K562 (cell line): Measurements from ENCODE around the gene KAZN. TPM values are rescaled to one million over a fixed set of nuclear protein-coding genes. Genes with fewer than 3 reads are reported as not detected.

Source experiments
- ATAC-seq: fragments of 200-7000 bp; cut with Tn5 transposase; 3 replicates; pipeline ENCODE4 v1.9.1; 2020; ENCODE audit warnings: moderate library complexity
- BruUV-seq: library from RNA; stranded (reverse); fragments of 400-500 nt; replicated peaks from 2 replicates; lab custom pipeline; 2021; lab: Mats Ljungman, UMichigan
- CTCF ChIA-PET: fragments of 300-600 bp; formaldehyde crosslinking; extraction: SDS; loops from one replicate; lab custom pipeline; 2021; ENCODE audit warnings: low intra/inter-chr PET ratio; lab: Yijun Ruan, JAX
- POLR2A ChIA-PET: fragments of 300-600, 350-650 bp; sonication (Branson Sonifier 250); formaldehyde crosslinking; extraction: SDS; loops from one replicate; lab custom pipeline; 2021; ENCODE audit warnings: antibody characterized with exemption, inconsistent platforms; lab: Yijun Ruan, JAX
- DNase-seq, 4 experiments: peaks; one replicate each; pipeline versions ENCODE4 v3.0.0 to v3.0.0-alpha.2; 2011 to 2018; ENCODE audit warnings: low spot score in 3 of 4, mixed read lengths in 3 of 4; ENCODE audit errors: extremely low read depth in 1 of 4
- FAIRE-seq: peaks from 2 replicates; lab custom pipeline; 2011; peaks lifted over from hg19 to GRCh38; lab: Jason Lieb, UNC
- H2AFZ ChIP-seq: 2 replicates; pipeline ENCODE4 v1.6.0; 2011; ENCODE audit warnings: low read depth, low read length, control low read depth, inconsistent platforms
- H3K27ac ChIP-seq: fragments of 200-600 bp; 3 replicates; pipeline ENCODE4 v1.8.0; 2011; ENCODE audit warnings: low read depth, mild to moderate bottlenecking, control low read depth, inconsistent platforms, low read length, moderate library complexity, mixed read lengths; ENCODE audit errors: extremely low read depth
- H3K27me3 ChIP-seq, 2 experiments: fragments of 300-600 bp in 1 of 2; 2 replicates in 1 of 2; 3 replicates in 1 of 2; pipeline versions ENCODE4 v1.6.0 to v1.8.0; 2011; ENCODE audit warnings: inconsistent platforms in 2 of 2, low read length in 2 of 2, mild to moderate bottlenecking in 1 of 2, mixed read lengths in 1 of 2, moderate library complexity in 1 of 2; ENCODE audit not compliant: control insufficient read depth in 2 of 2, insufficient read depth in 2 of 2
- H3K36me3 ChIP-seq: fragments of 300-600 bp; 3 replicates; pipeline ENCODE4 v1.8.0; 2011; ENCODE audit warnings: mild to moderate bottlenecking, low read length, inconsistent platforms; ENCODE audit not compliant: control insufficient read depth, insufficient read depth
- H3K4me1 ChIP-seq, 2 experiments: fragments of 200-600 bp in 1 of 2; replicated peaks in 1 of 2; 2 replicates in 1 of 2; 3 replicates in 1 of 2; pipeline versions ENCODE4 v1.5.1 to v1.8.0; 2011; ENCODE audit warnings: inconsistent platforms in 2 of 2, low read length in 2 of 2, mild to moderate bottlenecking in 1 of 2, mixed read lengths in 1 of 2, moderate library complexity in 1 of 2; ENCODE audit not compliant: control insufficient read depth in 2 of 2, insufficient read depth in 2 of 2
- H3K4me2 ChIP-seq: 2 replicates; pipeline ENCODE4 v1.6.1; 2011; ENCODE audit warnings: low read length, control low read depth, inconsistent platforms, mixed read lengths; ENCODE audit not compliant: insufficient read depth
- H3K4me3 ChIP-seq: fragments of 200-600 bp; sonication (generic), shearing (Covaris generic); 2 replicates; pipeline ENCODE4 v1.5.1; 2016; ENCODE audit warnings: control low read depth, inconsistent platforms
- H3K79me2 ChIP-seq: fragments of 200-600 bp; 3 replicates; pipeline ENCODE4 v1.8.0; 2011; ENCODE audit warnings: low read length, inconsistent platforms; ENCODE audit not compliant: control insufficient read depth, insufficient read depth
- H3K9ac ChIP-seq, 2 experiments: 2 replicates each; pipeline versions ENCODE4 v1.6.0 to v1.6.1; 2011; ENCODE audit warnings: low read depth in 2 of 2, low read length in 2 of 2, control low read depth in 1 of 2, inconsistent platforms in 1 of 2, mild to moderate bottlenecking in 1 of 2, mixed read lengths in 1 of 2; ENCODE audit not compliant: insufficient read depth in 1 of 2
- H3K9me1 ChIP-seq: one replicate; pipeline ENCODE4 v1.6.0; 2011; ENCODE audit warnings: inconsistent platforms, mild to moderate bottlenecking, low read length, moderate library complexity; ENCODE audit not compliant: control insufficient read depth, insufficient read depth
- H3K9me3 ChIP-seq: replicated peaks from 2 replicates; pipeline ENCODE4 v1.5.1; 2011; ENCODE audit warnings: low read depth, low read length, inconsistent platforms; ENCODE audit not compliant: control insufficient read depth, insufficient read depth
- H4K20me1 ChIP-seq: replicated peaks from 2 replicates; pipeline ENCODE4 v1.6.1; 2011; ENCODE audit warnings: low read length, inconsistent platforms, mixed read lengths; ENCODE audit not compliant: control insufficient read depth, insufficient read depth
- OTX1 ChIP-seq: fragments of 450-650 bp; formaldehyde crosslinking; IDR thresholded peaks from 2 replicates; pipeline ENCODE4 v1.4.0; 2022; ENCODE audit warnings: mild to moderate bottlenecking
- PHF21A ChIP-seq: fragments of 450-650 bp; IDR thresholded peaks from 2 replicates; pipeline ENCODE4 v1.6.1; 2017; ENCODE audit warnings: low read depth, borderline replicate concordance
- WGBS: fragments of 100-300 bp; shearing (Covaris generic); methylation state at CpG from one replicate; pipeline ENCODE4 v1.1.6; 2016; ENCODE audit warnings: low coverage, mixed read lengths; ENCODE audit not compliant: insufficient coverage; ENCODE audit errors: missing lambda C conversion rate; 5-methylcytosine and 5-hydroxymethylcytosine counted together
- in situ Hi-C: fragments of 300-500 bp; cut with MboI; formaldehyde crosslinking; loops from 4 replicates; pipeline ENCODE4 v1.15.0; 2018; ENCODE audit warnings: inconsistent platforms, mixed read lengths
- intact Hi-C: fragments of 100-400 bp; cut with micrococcal nuclease; formaldehyde crosslinking; loops from 2 replicates; pipeline ENCODE4 v1.14.2; 2022
- polyA plus RNA-seq, 8 experiments: library from polyadenylated mRNA; depleted of rRNA in 4 of 8; stranded (reverse) in 5 of 8; unstranded in 3 of 8; fragments of >200 nt; fragmentation: Nextera tagmentation in 2 of 8; fragmentation: Illumina TruSeq in 1 of 8; extraction: Ambion mirVana in 2 of 8; extraction: Trizol in 1 of 8; gene quantifications; 2 replicates each; pipeline versions ENCODE4 v1.2.1 to v1.2.3, GENCODE V29; 2011 to 2014; ENCODE audit warnings: inconsistent platforms in 1 of 8, missing spikeins in 1 of 8
- total RNA-seq, 7 experiments: library from RNA; depleted of rRNA in 6 of 7; stranded (reverse); fragments of >200 nt in 6 of 7; fragmentation: Illumina TruSeq in 2 of 7; extraction: Trizol in 2 of 7; gene quantifications; 2 replicates each; pipeline versions ENCODE4 v1.2.1 to v1.2.3, GENCODE V29; 2011 to 2021; ENCODE audit warnings: low replicate concordance in 1 of 7
- TF ChIP-seq, protein P1 (sequence below): fragments of 450-650 bp; IDR thresholded peaks from 2 replicates; pipeline ENCODE4 v1.6.1; 2016; ENCODE audit warnings: low read depth
- TF ChIP-seq, protein P2 (sequence below): fragments of 250-450 bp; sonication (Bioruptor Pico); IDR thresholded peaks from 2 replicates; pipeline ENCODE4 v1.4.0; 2020; ENCODE audit warnings: mild to moderate bottlenecking, moderate library complexity

KAZN gene
- total and polyA plus RNA-seq, 9 of the 15 experiments (the other 6 are each of a cell fraction or from before 2014, with no cell fraction given) = 2.1 to 21.6 (median 5.4) TPM

DNA sequence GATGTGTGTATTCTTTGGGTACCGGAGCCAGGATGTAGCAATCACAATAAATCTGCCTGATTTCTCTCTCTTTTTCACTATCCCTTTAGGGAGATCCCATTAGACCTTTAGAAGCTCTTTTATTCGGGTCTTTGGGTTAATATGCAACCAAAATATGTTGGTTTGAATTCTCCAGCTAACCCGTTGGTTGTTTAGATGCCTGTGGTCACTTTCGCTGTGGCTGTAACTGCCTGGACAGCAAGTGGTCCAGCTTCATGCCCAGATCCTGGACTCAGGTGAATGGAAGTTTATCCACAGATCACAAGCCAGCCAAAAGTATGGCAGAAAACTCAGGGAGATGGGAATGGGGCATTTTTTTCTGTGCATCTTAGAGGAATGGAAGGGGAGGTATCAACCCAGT, 12.3 kb downstream of the KAZN start:
- intact Hi-C loops = no loop called here
- Histone ChIP-seq H3K4me3 (no peak overlapping the region), H2AFZ (no peak overlapping the region), H3K9ac (no peak overlapping the region), H3K9me3 (no peaks in the 10 kb centered on the region), H3K27me3 (peaks cover 14 to 32% of the 10 kb centered on the region in 2 experiments; a peak in 4 of 5 replicates)
- BruUV-seq = no TSS peak
- TF ChIP-seq OTX1 (CRISPR knock-in tag) = no peak
- TF ChIP-seq, protein P1, sequence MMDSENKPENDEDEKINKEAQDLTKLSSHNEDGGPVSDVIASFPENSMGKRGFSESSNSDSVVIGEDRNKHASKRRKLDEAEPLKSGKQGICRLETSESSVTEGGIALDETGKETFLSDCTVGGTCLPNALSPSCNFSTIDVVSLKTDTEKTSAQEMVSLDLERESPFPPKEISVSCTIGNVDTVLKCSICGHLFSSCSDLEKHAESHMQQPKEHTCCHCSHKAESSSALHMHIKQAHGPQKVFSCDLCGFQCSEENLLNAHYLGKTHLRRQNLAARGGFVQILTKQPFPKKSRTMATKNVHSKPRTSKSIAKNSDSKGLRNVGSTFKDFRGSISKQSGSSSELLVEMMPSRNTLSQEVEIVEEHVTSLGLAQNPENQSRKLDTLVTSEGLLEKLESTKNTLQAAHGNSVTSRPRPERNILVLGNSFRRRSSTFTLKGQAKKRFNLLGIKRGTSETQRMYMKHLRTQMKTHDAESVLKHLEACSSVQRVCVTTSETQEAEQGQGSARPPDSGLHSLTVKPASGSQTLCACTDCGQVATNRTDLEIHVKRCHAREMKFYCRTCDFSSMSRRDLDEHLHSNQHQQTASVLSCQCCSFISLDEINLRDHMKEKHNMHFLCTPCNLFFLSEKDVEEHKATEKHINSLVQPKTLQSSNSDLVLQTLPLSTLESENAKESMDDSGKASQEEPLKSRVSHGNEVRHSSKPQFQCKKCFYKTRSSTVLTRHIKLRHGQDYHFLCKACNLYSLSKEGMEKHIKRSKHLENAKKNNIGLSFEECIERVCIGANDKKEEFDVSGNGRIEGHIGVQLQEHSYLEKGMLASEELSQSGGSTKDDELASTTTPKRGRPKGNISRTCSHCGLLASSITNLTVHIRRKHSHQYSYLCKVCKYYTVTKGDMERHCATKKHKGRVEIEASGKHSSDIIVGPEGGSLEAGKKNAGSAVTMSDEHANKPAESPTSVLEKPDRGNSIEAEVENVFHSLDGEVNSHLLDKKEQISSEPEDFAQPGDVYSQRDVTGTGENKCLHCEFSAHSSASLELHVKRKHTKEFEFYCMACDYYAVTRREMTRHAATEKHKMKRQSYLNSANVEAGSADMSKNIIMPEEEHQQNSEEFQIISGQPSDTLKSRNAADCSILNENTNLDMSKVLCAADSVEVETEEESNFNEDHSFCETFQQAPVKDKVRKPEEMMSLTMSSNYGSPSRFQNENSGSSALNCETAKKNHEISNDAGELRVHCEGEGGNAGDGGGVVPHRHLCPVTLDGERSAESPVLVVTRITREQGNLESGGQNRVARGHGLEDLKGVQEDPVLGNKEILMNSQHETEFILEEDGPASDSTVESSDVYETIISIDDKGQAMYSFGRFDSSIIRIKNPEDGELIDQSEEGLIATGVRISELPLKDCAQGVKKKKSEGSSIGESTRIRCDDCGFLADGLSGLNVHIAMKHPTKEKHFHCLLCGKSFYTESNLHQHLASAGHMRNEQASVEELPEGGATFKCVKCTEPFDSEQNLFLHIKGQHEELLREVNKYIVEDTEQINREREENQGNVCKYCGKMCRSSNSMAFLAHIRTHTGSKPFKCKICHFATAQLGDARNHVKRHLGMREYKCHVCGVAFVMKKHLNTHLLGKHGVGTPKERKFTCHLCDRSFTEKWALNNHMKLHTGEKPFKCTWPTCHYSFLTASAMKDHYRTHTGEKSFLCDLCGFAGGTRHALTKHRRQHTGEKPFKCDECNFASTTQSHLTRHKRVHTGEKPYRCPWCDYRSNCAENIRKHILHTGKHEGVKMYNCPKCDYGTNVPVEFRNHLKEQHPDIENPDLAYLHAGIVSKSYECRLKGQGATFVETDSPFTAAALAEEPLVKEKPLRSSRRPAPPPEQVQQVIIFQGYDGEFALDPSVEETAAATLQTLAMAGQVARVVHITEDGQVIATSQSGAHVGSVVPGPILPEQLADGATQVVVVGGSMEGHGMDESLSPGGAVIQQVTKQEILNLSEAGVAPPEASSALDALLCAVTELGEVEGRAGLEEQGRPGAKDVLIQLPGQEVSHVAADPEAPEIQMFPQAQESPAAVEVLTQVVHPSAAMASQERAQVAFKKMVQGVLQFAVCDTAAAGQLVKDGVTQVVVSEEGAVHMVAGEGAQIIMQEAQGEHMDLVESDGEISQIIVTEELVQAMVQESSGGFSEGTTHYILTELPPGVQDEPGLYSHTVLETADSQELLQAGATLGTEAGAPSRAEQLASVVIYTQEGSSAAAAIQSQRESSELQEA = no peak
- no peak for TF ChIP-seq PHF21A
- TF ChIP-seq, protein P2, sequence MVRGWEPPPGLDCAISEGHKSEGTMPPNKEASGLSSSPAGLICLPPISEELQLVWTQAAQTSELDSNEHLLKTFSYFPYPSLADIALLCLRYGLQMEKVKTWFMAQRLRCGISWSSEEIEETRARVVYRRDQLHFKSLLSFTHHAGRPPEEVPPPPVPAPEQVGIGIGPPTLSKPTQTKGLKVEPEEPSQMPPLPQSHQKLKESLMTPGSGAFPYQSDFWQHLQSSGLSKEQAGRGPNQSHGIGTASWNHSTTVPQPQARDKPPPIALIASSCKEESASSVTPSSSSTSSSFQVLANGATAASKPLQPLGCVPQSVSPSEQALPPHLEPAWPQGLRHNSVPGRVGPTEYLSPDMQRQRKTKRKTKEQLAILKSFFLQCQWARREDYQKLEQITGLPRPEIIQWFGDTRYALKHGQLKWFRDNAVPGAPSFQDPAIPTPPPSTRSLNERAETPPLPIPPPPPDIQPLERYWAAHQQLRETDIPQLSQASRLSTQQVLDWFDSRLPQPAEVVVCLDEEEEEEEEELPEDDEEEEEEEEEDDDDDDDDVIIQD = no peak
- TF ChIP-seq, all 486 proteins: peak for 0
- POLR2A ChIA-PET = interaction anchor here (0.7 to 0.8 kb wide), 2 partner anchors 13 to 506 kb away, joined by 3 to 4 read pairs; no protein-coding TSS in a partner anchor
- 0% methylated on average over 4 of the region's 4 CpGs for WGBS
- Histone ChIP-seq H3K4me1 (no peaks in the 10 kb centered on the region), H3K4me2 (no peak overlapping the region), H4K20me1 (no peaks in the 10 kb centered on the region; the same call in 1 of the 2 replicates), H3K27ac (no peak overlapping the region), H3K9me1 (no peaks in the 10 kb centered on the region), H3K36me3 (no peaks in the 10 kb centered on the region), H3K79me2 (no peaks in the 10 kb centered on the region)
- FAIRE-seq (no peak), ATAC-seq (no peak), DNase-seq (no peak)
- in situ Hi-C loops = no loop called here
- CTCF ChIA-PET = no interaction called here
